ENCODE measurements around the gene FBXW8. TPM values are rescaled to one million over a fixed set of nuclear protein-coding genes. Genes with fewer than 3 reads are reported as not detected.

Gene FBXW8
- total RNA-seq, 1 experiment from 2014 or later: 17.2 TPM

- no peak for DNase-seq
- Histone ChIP-seq H3K27me3 (no peaks in the 10 kb centered on the region), H3K4me3 (no peak overlapping the region), H3K9me3 (peaks cover 10% of the 10 kb centered on the region), H3K36me3 (peaks cover 50% of the 10 kb centered on the region)
Observed at GRCh38 chr12:117015811-117016210, 105.1 kb downstream of the FBXW8 start.

DNA sequence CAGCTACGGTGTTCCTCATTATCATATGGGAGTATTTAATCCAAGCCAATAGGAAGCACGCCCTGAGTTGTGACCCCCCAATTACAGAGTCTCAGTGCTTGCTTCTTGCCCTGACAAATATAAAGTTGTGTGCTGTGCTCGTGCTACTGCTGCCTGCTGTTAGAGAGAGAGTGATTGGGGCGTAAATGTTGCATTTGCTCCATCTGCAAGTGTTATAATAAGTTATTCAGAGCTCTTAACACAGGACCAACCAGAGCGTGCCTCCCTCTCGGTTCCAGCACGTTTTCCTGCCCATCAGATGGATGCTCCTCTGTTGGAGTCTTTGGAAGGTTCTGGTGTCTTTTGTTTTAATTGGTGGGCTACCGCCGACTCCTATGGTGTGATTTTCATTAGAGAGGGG, 107.1 kb downstream of the FBXW8 start:
- Histone ChIP-seq H3K9me3 (peaks cover 10% of the 10 kb centered on the region), H3K36me3 (peaks cover 34% of the 10 kb centered on the region), H3K27me3 (no peaks in the 10 kb centered on the region), H3K4me3 (no peak overlapping the region)
- no peak for DNase-seq

DNA sequence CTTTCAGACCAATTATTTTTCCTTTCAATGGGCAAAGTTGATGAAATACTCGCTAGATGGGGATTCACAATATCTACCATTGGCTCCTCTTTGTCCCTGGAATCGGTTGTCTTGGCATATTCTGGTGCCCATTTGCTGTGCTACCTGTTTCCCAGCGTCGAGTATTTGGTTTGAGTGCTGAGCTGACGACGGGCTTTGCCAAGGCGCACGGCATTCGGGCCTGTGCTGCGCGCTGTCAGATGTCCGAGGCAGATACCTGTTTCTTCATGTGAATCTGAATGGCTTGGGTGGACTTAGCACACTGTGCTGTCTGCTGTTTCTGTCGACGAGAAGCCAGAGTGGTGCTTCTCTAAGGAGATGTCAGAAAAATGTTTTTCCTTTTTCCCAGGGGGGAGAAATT, 107.5 kb downstream of the FBXW8 start:
- no peak for DNase-seq
- no peak overlapping the region for H3K4me3 ChIP-seq
- H3K36me3 ChIP-seq: peaks cover 30% of the 10 kb centered on the region
- H3K27me3 ChIP-seq: no peaks in the 10 kb centered on the region
- H3K9me3 ChIP-seq: peaks cover 10% of the 10 kb centered on the region; the same call in 1 of the 2 replicates

DNA sequence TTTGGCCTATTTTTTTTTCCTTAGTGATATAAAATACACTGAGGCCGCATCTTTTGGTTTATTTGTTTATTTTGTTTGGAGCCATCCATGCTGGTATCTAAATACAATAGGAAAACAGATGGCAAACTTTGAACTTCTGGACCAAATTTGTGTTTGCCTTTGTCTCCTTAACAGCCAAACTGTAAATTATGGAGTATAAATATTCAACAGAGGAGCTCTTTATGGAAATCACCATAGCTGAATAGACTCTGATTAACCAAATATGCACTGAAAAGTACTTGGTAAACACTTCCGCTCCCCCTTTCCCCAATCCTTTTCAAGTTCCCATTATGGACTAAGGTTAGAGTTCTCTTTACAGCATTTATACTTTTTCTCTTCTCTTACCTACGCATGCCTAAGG, 107.9 kb downstream of the FBXW8 start:
- Histone ChIP-seq H3K27me3 (no peaks in the 10 kb centered on the region), H3K9me3 (peaks cover 6% of the 10 kb centered on the region; the same call in 1 of the 2 replicates), H3K4me3 (no peak overlapping the region), H3K36me3 (peaks cover 28% of the 10 kb centered on the region)
- DNase-seq: no peak

GRCh38 chr12:117019866-117020265, 109.1 kb downstream of the FBXW8 start:
- Histone ChIP-seq H3K36me3 (peaks cover 18% of the 10 kb centered on the region), H3K4me3 (no peak overlapping the region), H3K9me3 (no peaks in the 10 kb centered on the region), H3K27me3 (no peaks in the 10 kb centered on the region)
- no peak for DNase-seq

GRCh38 chr12:117020536-117021220, 109.9 kb downstream of the FBXW8 start:
- peaks cover 17% of the 10 kb centered on the region for H3K36me3 ChIP-seq
- DNase-seq: no peak

GRCh38 chr12:117022465-117022864, 111.7 kb downstream of the FBXW8 start:
- H3K36me3 ChIP-seq: peaks cover 20% of the 10 kb centered on the region

More at GRCh38 chr12:117020536-117021220, 109.9 kb downstream of the FBXW8 start:
- Histone ChIP-seq H3K9me3 (no peaks in the 10 kb centered on the region), H3K27me3 (no peaks in the 10 kb centered on the region), H3K4me3 (no peak overlapping the region)

GRCh38 chr12:117023998-117024960, 113.5 kb downstream of the FBXW8 start:
- H3K9me3 ChIP-seq: no peaks in the 10 kb centered on the region
- H3K27me3 ChIP-seq: no peaks in the 10 kb centered on the region
- H3K4me3 ChIP-seq: no peak overlapping the region
- peaks cover 30% of the 10 kb centered on the region for H3K36me3 ChIP-seq
- no peak for DNase-seq

More at GRCh38 chr12:117022465-117022864, 111.7 kb downstream of the FBXW8 start:
- no peaks in the 10 kb centered on the region for H3K27me3 ChIP-seq
- H3K4me3 ChIP-seq: no peak overlapping the region
- no peaks in the 10 kb centered on the region for H3K9me3 ChIP-seq
- DNase-seq: no peak

GRCh38 chr12:117024961-117025480, 114.3 kb downstream of the FBXW8 start:
- Histone ChIP-seq H3K36me3 (peaks cover 30% of the 10 kb centered on the region), H3K27me3 (no peaks in the 10 kb centered on the region), H3K4me3 (no peak overlapping the region), H3K9me3 (no peaks in the 10 kb centered on the region)
- DNase-seq: no peak

GRCh38 chr12:117025481-117026151, 114.9 kb downstream of the FBXW8 start:
- no peak overlapping the region for H3K4me3 ChIP-seq
- H3K36me3 ChIP-seq: peaks cover 30% of the 10 kb centered on the region
- no peaks in the 10 kb centered on the region for H3K9me3 ChIP-seq
- peak; percentile 56 for DNase-seq
- H3K27me3 ChIP-seq: no peaks in the 10 kb centered on the region

DNA sequence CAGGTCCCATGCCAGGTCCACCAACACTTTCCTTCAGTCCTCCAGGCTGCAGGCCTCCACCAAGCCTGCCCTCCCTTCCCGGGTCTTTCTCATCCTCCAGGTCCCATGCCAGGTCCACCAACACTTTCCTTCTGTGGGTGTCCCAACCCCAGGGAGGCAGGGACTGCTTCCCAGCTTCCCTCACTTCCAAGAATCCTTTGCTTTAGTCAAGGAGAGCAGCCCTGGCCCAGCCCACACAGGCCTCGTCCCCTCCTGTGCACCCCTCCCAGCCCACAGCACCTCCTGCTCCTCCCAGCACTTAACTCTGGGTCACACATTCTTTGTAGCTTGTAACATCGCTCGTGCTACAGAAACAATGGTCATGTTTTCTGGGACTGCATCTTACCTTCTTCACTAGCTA, 115.6 kb downstream of the FBXW8 start:
- H3K4me3 ChIP-seq: no peak overlapping the region
- no peaks in the 10 kb centered on the region for H3K9me3 ChIP-seq
- no peak for DNase-seq
- H3K27me3 ChIP-seq: no peaks in the 10 kb centered on the region
- H3K36me3 ChIP-seq: peaks cover 28% of the 10 kb centered on the region

GRCh38 chr12:117026921-117027250, 116.1 kb downstream of the FBXW8 start:
- no peak overlapping the region for H3K4me3 ChIP-seq
- H3K9me3 ChIP-seq: no peaks in the 10 kb centered on the region
- H3K27me3 ChIP-seq: no peaks in the 10 kb centered on the region
- no peak for DNase-seq
- H3K36me3 ChIP-seq: peaks cover 28% of the 10 kb centered on the region

DNA sequence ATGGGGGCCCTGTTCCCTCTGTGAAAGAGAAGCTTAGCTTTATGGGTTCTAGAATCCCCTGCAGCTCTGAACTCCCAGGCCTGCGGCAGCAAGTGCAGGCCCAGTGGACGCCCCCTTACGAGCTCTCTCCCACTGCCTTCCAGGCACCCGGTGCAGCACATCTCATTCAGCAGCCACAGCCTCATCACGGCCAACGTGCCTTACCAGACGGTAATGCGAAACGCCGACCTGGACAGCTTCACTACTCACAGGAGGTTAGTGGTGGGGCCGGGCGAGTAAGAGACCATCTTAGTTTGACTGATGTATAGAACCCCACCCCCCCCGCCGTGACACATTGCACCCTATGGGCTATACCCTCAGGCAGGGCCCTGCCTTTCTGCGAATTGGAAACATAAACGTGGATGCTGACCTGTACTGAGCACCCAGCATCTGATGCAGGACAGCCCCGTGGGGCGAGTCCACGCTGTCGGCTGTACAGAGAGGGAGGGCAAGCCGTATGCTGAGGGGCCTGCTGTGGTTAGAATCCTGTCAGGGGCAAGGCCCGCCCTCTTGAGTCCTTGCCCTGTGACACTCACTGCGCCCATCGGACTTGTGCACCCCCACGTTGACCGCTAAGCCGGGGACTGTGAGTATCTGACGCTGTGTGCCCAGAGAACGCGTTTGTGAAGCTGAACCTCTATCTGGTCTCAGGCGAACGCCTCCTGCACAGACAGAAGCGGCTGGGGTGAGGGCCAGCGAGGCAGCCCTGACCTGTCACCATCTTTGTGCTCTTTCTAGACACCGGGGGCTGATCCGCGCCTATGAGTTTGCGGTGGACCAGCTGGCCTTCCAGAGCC, 116.7 kb downstream of the FBXW8 start:
- Histone ChIP-seq H3K4me3 (no peak overlapping the region), H3K9me3 (no peaks in the 10 kb centered on the region), H3K27me3 (no peaks in the 10 kb centered on the region), H3K36me3 (peaks cover 28% of the 10 kb centered on the region)
- no peak for DNase-seq

GRCh38 chr12:117028254-117028653, 117.5 kb downstream of the FBXW8 start:
- no peaks in the 10 kb centered on the region for H3K27me3 ChIP-seq
- H3K9me3 ChIP-seq: no peaks in the 10 kb centered on the region
- no peak for DNase-seq
- peaks cover 28% of the 10 kb centered on the region for H3K36me3 ChIP-seq
- H3K4me3 ChIP-seq: no peak overlapping the region

- Histone ChIP-seq H3K4me3 (no peak overlapping the region), H3K27me3 (no peaks in the 10 kb centered on the region), H3K36me3 (peaks cover 23% of the 10 kb centered on the region), H3K9me3 (no peaks in the 10 kb centered on the region)
- DNase-seq: no peak
Observed at GRCh38 chr12:117030187-117030900, 119.6 kb downstream of the FBXW8 start.
